ENCODE results near the gene MRPS23. TPM values are rescaled to one million over a fixed set of nuclear protein-coding genes. Genes with fewer than 3 reads are reported as not detected.

MRPS23 gene
- total RNA-seq, 1 donor from 2014 or later = 43.2 TPM

GRCh38 chr17:57888311-57889216, 38.7 kb upstream of the MRPS23 start:
- H3K4me3 ChIP-seq (ENCODE audit: low read depth, low read length) = no peak overlapping the region
- H3K27me3 ChIP-seq (ENCODE audit: control insufficient read depth, insufficient read depth, low read length) = no peaks in the 10 kb centered on the region
- DNase-seq (ENCODE audit: low read depth) = no peak
- H3K36me3 ChIP-seq (ENCODE audit: control insufficient read depth, insufficient read depth, low read length) = no peaks in the 10 kb centered on the region
- no peak for TF ChIP-seq CTCF (IDR thresholded peaks at IDR 0.05; ENCODE audit: insufficient read depth, low read length, poor library complexity, severe bottlenecking)

GRCh38 chr17:57887161-57887560, 37.3 kb upstream of the MRPS23 start:
- DNase-seq (ENCODE audit: low read depth) = no peak
- H3K36me3 ChIP-seq (ENCODE audit: control insufficient read depth, insufficient read depth, low read length) = no peaks in the 10 kb centered on the region
- TF ChIP-seq CTCF (IDR thresholded peaks at IDR 0.05; ENCODE audit: insufficient read depth, low read length, poor library complexity, severe bottlenecking) = no peak

GRCh38 chr17:57886020-57886419, 36.2 kb upstream of the MRPS23 start:
- H3K36me3 ChIP-seq (ENCODE audit: control insufficient read depth, insufficient read depth, low read length) = no peaks in the 10 kb centered on the region
- no peaks in the 10 kb centered on the region for H3K27me3 ChIP-seq (ENCODE audit: control insufficient read depth, insufficient read depth, low read length)
- no peak for TF ChIP-seq CTCF (IDR thresholded peaks at IDR 0.05; ENCODE audit: insufficient read depth, low read length, poor library complexity, severe bottlenecking)
- DNase-seq (ENCODE audit: low read depth) = no peak
- H3K4me3 ChIP-seq (ENCODE audit: low read depth, low read length) = no peak overlapping the region

More at GRCh38 chr17:57887161-57887560, 37.3 kb upstream of the MRPS23 start:
- Histone ChIP-seq H3K4me3 (ENCODE audit: low read depth, low read length) (no peak overlapping the region), H3K27me3 (ENCODE audit: control insufficient read depth, insufficient read depth, low read length) (no peaks in the 10 kb centered on the region)

GRCh38 chr17:57885148-57885915, 35.5 kb upstream of the MRPS23 start:
- H3K36me3 ChIP-seq (ENCODE audit: control insufficient read depth, insufficient read depth, low read length) = no peaks in the 10 kb centered on the region
- no peak for TF ChIP-seq CTCF (IDR thresholded peaks at IDR 0.05; ENCODE audit: insufficient read depth, low read length, poor library complexity, severe bottlenecking)
- no peaks in the 10 kb centered on the region for H3K27me3 ChIP-seq (ENCODE audit: control insufficient read depth, insufficient read depth, low read length)
- DNase-seq (ENCODE audit: low read depth) = no peak
- H3K4me3 ChIP-seq (ENCODE audit: low read depth, low read length) = no peak overlapping the region

GRCh38 chr17:57881783-57882351, 32.0 kb upstream of the MRPS23 start:
- DNase-seq (ENCODE audit: low read depth) = no peak
- Histone ChIP-seq H3K36me3 (ENCODE audit: control insufficient read depth, insufficient read depth, low read length) (no peaks in the 10 kb centered on the region), H3K4me3 (ENCODE audit: low read depth, low read length) (no peak overlapping the region), H3K27me3 (ENCODE audit: control insufficient read depth, insufficient read depth, low read length) (no peaks in the 10 kb centered on the region)
- no peak for TF ChIP-seq CTCF (IDR thresholded peaks at IDR 0.05; ENCODE audit: insufficient read depth, low read length, poor library complexity, severe bottlenecking)
